LHCN-M2 (cell line): ENCODE results near the gene SAMD5. TPM values are rescaled to one million over a fixed set of nuclear protein-coding genes. Genes with fewer than 3 reads are reported as not detected.
A peak's percentile ranks its signal among the peaks of the same experiment; 100 is the strongest.

Source experiments
- DNase-seq: peaks from one replicate; pipeline ENCODE4 v3.0.0-alpha.2; 2012; ENCODE audit warnings: low read depth
- polyA plus RNA-seq: library from polyadenylated mRNA; unstranded; fragments of >200 nt; gene quantifications from one replicate; pipeline ENCODE4 v1.2.1, GENCODE V29; 2012; ENCODE audit warnings: missing spikeins
- total RNA-seq: library from RNA; depleted of rRNA; stranded (reverse); fragments of >200 nt; gene quantifications from 2 replicates; pipeline ENCODE4 v1.2.3, GENCODE V29; 2014; rRNA removed

The SAMD5 gene
- 2.2 and 4.0 TPM in 2 replicates for total RNA-seq
- polyA plus RNA-seq: 1.8 TPM

DNA sequence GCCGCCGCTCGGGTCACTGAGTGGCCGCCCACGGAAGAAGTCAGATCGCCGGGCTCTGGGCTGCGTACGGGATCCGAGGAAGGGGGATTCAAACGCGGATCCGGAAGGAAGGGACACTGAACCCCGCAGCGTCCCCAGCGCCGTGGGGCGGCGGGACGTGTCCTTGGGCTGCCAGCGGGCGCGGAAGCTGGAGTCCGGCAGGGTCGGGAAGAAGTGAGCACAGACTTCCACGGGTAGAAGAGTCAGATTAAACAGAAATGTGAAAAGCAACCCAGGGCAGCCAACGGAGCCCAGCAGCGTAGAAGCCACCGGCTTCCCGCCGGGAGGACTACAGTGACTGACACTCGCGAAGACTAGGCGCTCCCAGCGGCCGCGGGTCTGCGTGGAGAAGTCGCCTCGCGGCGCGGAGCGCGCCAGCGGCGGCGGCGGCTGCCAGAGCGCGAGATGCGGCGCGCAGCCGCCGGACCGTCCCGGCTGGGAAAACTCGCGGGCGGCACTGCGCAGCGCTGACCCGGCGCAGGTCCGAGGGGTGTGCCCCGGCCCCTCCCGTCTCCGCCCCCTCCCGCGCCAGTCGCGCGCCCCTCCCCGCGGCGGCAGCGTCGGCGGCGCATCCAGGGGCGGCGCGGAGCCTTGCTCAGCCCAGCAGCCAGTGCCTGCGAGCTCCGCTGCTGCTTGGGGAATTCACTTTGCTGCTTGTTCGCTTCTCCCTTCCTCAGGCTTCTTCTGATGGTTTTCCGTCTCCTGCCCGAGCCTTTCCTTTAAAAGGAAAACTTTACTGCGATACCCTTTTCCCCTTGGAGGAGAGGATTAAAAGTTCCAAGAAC, at the start of gene SAMD5:
SAMD5 (plus strand) TSS at position 649 of the 824 bp plus-strand sequence. CDS start 239 bp downstream, outside the sequence.
- DNase-seq: peak; percentile 61

DNA sequence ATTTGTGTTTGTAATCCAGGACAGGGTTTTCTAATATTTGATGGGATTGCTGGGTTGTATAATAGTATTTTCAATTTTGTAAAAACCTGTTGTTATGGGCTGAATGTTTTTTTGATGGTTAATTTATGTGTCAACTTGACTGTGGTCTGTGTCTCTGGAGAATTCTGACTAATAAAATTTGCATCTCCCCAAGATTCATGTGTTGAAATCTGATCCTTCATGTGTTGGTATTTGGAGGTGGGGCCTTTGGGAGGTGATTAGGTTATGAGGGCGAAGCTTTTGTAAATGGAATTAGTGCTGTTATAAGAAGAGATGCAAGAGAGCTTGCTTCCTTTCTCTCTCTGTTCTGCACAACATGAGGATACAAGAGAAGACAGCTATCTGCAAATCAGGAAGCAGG, 48.7 kb upstream of the SAMD5 start:
- DNase-seq: peak; percentile 45

DNA sequence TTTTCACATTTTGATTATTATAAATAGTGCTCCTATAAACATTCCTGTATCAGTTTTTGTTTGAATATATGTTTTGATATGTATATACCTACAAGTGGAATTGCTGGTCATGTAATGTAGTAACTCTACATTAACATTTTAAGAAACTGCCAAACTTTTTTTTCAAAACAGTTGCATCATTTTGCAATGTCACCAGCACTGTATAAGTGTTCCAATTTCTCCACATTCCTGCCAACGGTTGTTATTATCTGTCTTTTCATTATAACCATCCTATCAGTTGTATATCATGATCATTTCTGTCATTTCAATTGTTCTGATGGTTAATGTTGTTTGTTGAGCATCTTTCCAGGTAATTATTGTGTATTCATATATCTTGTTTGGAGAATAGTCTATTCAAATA, 44.8 kb upstream of the SAMD5 start:
- DNase-seq: no peak

DNA sequence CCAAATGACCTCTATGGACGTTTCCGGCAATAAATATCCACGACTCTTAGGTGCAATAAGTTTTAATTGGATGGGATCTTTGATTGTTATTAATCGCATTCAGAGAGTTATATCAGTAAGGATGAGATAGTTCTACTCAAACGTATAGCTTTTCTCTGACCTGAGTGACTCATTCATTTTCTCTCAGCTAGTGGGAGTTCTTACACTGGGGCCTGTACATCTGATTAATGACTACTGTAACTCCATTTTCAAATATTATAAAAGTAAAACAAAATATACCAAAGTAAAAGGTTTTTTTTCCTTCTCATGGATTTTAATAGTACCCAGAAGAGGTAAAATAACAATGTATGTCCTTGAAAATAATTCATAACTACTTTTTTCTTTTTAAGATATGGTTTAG, 41.1 kb upstream of the SAMD5 start:
- DNase-seq: no peak

DNA sequence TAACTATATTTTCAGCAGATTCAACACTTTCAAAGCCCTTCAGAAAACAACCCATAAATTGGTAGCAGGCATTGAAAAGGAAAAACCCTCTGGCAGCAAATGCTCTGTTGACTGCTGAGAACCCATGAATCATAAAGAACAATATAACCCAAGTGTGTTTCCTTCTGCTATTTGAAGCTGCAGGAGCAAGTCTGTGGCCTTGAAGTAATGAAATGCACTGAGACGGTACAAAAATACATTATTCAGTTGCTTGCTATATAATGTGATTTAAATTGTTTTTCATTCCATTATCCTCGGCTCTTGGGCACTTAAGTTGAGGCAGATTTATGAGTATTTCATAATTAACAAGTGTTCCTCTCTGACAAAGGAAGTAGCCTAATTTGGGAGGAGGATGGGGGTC, 40.6 kb upstream of the SAMD5 start:
- no peak for DNase-seq

DNA sequence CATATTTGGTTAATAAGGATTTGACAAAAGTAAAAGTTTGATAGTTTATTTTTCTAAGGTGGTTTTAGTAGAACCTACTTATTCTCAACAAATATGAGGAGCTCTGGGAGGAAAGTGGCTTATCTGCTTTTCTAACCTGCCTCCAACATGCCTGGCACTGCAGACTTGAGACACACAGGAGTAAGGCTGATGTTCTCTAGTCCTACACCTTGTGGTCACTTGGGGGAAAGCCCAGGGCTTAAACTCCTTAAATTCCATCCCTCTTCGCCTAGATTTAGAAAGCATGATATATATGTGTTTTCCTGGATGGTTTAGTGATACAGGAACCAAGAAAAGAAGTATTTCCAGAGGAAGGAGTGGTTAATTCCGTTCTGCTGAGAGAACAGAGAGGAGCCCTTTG, 39.9 kb upstream of the SAMD5 start:
- no peak for DNase-seq

DNA sequence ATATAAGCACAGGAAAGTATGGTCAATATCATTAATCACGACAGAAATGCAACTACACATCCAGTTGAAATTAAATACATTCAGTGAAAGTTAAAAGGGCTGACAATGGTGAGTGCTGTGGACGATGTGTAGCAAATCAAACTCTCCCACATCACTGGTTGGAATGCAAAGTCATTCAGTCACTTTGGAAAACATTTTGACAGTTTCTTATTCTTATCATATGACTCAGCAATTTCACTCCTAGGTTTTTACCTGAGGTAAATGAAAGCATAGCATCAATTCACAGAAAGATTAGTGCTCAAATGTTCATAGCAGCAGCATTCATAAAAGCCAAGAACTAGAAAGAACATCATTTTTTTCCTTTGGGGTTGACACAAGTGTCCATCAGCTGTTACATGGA, 28.6 kb upstream of the SAMD5 start:
- no peak for DNase-seq

DNA sequence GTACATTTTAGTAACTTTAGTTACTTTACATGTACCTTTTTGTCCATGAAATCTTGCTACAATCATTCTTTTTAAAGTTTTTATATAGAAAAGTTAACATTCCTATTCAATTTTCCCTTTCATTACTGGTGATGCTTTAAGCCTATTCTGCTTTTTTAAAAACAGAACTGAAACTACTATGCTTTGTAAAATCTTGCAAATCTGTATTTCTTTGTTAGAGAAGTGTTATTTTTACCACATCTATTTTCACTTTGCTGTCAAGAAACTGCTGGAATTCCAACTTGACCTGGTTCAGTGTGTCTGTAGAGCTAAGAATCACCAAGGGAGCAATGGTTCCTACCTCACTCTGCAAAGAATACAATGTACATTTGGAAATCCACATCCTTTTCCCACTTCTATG, 21.8 kb upstream of the SAMD5 start:
- DNase-seq: no peak

DNA sequence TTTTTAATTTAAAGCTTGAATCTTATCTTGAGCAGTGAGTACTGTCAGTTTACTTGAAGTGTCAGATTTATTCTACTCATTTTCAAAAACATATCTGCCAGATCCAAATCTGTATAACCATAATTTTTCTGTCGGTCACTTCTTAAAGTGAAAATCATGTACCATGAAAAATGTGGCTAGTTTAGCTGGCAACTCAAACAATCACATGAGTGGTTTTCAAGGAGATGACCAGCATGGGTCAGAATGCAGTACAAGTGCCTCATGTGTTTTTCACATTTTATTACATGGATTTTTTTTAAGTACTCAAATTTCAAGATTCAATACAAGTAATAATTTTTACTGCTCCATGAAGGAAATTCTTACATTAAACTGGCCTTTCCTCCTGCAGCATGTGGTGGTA, 11.0 kb upstream of the SAMD5 start:
- DNase-seq: no peak

DNA sequence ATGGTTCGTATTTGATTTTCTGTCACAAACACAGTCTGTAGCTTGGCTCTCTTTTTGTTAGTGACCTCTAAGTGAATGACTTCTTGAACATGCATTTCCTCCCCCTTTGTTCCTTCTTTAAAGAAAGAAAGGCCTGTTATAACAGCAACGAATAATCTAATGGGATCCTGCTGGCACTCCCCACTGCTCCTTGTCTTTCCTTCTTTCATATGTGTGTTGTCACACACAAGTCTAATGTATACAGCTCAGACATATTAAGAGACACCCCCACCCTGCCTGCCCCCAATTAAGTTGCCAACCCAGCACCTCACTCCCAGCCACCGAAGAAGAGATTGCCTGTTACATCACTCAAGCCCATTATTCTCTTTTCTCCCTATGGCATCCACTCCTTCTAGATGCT, 4.9 kb upstream of the SAMD5 start:
- DNase-seq: no peak

DNA sequence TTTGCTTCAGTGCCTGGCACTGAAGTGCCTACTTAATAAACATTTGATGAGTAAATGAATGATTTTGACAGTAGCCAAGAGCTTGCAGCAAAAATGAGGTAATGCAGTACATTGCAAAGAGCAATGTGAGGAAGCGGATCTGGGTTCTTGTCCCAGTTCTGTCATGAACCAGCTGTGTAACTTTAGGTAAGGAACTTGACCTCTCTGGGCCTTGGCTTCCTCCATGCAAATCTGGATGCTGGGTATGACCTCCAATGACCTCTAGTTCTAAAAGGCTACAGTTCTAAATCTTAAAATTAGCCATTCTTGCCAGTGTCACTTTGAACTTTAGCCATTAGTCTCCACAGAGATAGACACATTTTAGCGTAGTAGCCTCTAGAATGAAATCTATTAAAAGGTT, 3.6 kb upstream of the SAMD5 start:
- no peak for DNase-seq

DNA sequence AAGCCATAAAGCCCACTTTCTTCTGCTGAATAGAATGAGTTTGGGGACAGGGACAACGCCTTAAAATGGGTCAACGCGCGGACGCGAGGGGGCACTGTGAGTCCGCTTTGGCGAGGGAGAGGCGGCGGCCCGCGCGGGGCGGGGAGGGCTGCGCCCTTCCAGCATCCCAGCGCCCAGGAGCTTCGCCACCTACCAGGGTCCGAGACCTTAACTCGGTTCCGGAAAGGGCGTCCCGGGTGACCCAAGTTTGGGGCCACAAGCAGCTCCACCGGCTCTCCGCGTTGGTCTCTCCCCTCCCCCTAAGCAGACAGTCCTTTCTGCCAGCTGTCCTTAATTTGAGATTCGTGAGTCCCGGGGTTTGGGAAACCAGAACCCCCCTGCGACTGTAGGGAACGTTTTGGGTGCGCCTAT, 1.8 kb upstream of the SAMD5 start:
- DNase-seq: peak; percentile 45

DNA sequence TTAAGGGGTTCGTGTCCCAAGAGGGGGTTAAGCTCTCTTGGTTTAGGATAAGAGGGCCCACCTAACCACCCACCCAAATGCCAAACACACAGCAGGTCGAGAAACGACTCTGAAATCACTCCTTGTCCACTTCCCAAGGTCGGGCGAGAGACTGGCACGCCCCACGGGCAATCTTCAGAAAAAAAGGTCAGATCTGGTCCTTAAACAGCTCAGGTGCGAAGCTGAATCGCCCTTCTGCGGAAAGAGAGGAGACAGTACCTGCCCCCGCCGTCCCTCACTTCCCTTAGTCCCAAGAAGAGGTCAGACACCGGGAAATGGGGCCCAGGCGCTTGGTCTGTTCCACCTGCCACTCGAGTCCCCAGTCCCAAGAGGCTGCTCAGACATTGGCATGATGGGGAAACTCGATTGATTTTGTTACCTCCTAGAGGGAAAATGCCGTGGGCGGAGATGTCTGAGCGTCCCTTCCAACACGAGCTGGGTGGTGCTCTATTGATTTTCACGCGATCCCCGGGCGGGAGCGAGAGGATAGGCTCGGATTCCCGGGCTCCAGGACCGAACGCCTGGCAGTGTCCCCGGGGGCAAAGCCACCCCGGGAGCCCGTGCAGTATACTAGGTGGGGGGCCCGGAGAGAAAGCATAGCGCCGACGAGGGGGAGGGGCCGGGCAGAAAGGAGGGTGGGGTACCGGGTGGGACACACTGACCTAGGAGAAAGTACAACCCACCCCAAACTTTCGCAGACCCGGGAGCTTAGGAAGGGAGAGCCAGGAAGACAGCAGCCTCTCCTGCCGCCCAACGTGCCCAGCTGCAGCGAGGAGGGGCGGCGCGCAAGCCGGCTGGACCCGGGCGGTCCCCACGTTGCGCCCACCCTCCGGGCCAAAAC, 1.1 kb upstream of the SAMD5 start:
- DNase-seq: peak; percentile 21

DNA sequence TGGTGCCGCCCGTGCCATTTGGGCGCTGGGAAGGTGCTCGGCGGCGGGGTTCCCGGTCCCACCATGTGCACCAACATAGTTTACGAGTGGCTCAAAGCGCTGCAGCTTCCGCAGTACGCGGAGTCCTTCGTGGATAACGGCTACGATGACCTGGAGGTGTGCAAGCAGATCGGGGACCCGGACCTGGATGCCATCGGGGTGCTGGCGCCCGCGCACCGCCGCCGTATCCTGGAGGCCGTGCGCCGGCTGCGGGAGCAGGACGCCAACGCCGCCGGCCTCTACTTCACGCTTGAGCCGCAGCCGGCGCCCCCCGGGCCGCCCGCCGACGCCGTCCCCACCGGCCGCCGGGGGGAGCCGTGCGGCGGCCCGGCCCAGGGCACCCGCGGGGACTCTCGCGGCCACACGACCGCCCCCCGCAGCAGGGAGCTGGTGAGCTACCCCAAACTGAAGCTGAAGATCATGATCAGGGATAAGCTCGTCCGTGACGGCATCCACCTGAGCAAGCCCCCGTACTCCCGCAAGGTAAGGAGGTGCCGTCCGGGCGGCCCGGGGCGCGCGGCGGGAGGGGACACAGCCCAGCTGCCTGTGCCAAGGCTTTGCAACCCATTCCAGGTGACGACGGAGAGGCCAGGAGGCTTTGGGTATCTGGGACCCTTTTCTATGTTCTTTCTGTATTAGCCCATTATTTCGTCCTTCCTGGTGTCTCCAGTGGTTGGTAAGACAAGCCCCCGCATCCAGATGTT, 547 bp downstream of the SAMD5 start:
- DNase-seq: no peak

DNA sequence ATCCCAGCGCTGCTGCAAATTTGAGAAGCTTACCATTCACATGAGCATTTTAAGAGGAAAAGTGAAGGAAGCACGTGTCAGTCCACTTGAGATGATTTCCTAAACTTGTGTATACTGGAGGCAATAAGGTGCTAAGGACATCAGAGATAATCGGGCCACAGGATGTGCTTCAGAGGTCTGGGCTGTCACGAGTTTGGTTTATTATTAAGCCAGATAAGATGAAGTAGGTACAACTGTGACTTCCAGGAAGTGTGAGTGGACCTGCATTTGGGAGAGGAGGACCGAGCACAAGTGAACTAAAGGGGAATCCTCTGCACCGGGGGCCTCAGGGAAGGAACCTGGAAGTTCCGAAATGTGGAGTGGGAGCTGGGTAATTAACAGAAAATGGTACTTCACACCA, 1.4 kb downstream of the SAMD5 start:
- no peak for DNase-seq

DNA sequence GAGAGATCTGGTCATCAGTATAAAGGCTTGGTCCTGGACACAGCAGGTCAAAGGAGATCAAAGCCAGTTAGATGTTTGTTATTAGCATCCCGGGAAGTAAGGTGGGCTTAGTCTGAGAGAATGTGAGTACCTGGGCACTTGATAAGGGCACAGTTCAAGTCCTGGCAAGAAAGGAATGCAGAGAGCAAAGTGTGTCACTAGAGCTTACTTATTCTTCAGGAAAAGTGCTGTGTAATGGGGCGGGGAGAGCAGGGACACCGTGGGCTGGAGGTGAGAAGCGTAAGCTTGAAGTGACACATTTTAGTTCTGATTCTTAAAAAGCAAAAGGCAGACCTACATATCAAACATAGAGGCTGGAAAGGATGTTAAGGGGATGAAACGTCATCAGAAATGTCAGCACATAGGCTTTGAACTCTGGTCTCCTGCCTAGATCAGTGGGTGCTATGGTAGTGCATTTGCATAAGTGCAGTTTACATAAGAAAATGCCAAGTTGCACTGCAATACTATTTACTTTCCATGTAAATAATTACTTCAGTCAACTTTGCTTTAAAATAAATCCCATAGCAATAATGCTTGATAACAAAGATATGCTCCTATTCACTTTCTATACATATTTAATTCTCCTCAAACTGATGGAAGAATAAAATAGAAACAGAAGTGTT, 2.6 kb downstream of the SAMD5 start:
- no peak for DNase-seq

DNA sequence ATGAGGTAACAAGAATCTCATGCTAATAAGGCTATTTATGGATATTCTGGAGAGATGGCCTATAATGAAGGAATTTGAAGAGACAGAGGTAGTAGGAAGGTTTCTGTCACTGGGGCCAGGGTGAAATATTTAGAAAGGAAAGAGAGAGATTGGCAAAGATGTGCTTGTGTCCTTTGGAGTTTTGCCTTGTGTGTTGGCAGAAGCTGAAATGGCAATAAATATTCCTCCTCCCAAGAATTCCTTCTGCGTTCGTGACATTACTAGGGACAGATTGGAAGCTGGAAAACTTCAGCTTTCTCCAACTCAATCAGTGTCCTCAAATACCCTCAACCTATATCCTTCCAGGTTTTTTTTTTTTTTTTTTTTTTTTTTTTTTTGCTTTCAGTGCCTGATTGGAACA, 6.3 kb downstream of the SAMD5 start:
- DNase-seq: no peak

DNA sequence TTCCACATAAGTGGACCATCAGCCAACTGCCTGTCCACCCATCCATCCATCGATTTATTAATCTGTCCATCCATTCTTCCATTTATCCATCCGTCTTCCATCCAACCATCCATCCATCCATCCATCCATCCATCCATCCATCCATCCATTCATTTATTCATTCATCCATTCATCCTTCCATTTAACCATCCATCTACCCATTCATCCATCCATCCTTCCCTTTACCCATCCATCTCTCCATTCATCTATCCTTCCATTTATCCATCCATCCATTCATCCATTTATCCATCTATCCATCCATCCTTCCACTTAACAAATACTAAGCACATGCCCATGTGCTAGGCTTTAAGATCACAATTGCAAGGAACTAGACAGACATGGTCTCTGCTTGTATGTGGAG, 6.8 kb downstream of the SAMD5 start:
- no peak for DNase-seq

DNA sequence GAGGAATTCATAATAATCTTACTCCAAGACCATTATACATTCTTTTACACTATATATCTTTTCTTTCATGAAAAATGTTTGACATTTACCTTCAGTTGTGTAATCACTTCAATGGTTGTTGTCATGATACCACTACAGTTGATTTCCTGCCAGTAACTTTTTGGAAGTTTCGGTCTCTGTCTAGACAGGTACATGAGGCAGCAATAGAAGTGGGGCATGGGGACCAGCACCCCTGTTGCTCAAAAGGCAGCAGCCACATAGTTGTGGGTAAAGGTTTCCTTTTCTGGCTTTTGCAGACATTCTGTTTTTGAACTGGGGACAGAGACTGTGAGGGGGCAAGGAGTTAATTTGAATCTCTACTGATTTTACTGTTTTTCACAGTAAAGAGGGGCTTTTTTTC, 14.1 kb downstream of the SAMD5 start:
- DNase-seq: no peak

DNA sequence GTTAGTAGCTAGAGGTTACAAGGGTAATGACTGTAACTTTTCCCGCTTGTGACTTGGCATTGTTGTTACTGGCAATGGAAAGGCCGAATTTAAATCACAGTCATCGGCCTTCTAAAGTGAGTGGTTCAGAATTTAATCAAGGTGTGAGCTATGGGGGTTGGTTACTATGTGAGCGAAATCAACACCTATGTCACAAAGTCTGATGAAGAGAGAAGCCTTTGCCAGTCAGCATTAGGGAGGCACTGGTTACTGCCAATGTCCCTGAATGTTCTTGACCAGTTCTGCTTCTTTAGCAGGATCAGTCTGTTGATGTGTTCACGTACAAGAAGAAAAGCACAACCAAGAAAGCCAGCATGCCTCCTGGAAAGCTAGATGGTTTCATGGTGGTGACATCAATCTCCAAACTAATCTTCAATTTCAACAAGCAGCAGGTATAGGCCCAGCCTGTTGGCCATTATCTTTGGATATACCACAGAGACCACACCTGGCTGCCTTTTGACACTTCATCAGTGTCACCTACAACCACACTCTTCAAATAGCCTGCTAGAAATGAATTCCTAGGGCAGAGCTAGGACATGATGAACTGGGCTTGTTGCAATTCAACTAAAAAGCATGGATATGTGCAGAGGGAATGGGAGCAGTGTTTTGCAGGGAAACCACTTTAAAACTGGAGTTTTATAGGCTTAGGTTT, 17.2 kb downstream of the SAMD5 start:
- DNase-seq: no peak

DNA sequence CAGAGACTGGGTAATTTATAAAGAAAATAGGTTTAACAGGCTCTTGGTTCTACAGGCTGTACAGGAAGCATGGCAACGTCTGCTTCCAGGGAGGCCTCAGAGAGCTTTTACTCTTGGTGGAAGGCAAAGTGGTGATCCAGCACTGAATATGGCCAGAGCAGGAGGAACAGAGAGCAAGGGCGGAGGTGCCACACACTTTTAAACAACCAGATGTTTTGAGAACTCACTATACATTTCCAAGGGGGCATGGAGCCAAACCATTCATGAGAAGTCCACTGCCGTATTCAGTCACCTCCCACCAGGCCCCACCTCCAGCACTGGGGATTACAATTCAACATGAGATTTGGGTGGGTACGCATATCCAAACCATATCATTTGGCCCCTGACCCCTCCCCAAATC, 18.7 kb downstream of the SAMD5 start:
- DNase-seq: no peak
